OCI-LY3 (cell line): Measurements from ENCODE around the gene AKR1B15.

Experiments used
- H2AFZ ChIP-seq: fragments of 200-600, 300-600 bp; shearing (Covaris generic); 2 replicates; pipeline ENCODE4 v1.6.0; 2014; ENCODE audit warnings: antibody characterized with exemption, low read depth, low read length
- H3K27ac ChIP-seq: fragments of 200-600, 300-600 bp; sonication (generic); 2 replicates; pipeline ENCODE4 v1.5.1; 2014; ENCODE audit warnings: mild to moderate bottlenecking, low read length, moderate library complexity, mixed read lengths
- H3K27me3 ChIP-seq: fragments of 200-600, 300-600 bp; sonication (generic); 2 replicates; pipeline ENCODE4 v1.6.1; 2014; ENCODE audit warnings: low read depth, low read length, mixed read lengths
- H3K36me3 ChIP-seq: fragments of 200-600, 300-600 bp; sonication (generic); replicated peaks from 2 replicates; pipeline ENCODE3; 2014; ENCODE audit warnings: low read depth, low read length, mixed read lengths
- H3K4me1 ChIP-seq: fragments of 300-600, 200-600 bp; sonication (generic); 2 replicates; pipeline ENCODE4 v1.6.1; 2014; ENCODE audit warnings: low read length, mixed read lengths
- H3K4me2 ChIP-seq: fragments of 200-600, 300-600 bp; sonication (generic); 2 replicates; pipeline ENCODE4 v1.6.1; 2014; ENCODE audit warnings: low read length, mixed read lengths
- H3K4me3 ChIP-seq: fragments of 300-600, 200-600 bp; sonication (generic); 2 replicates; pipeline ENCODE4 v1.5.1; 2014; ENCODE audit warnings: antibody characterized with exemption, mild to moderate bottlenecking, low read length, moderate library complexity
- H3K79me2 ChIP-seq: fragments of 300-600, 200-600 bp; shearing (Covaris generic); 2 replicates; pipeline ENCODE4 v1.6.1; 2014; ENCODE audit warnings: mild to moderate bottlenecking, low read length, mixed read lengths
- H3K9ac ChIP-seq: fragments of 300-600, 200-600 bp; shearing (Covaris generic); 2 replicates; pipeline ENCODE4 v1.6.0; 2014; ENCODE audit warnings: mild to moderate bottlenecking, low read length, moderate library complexity
- H3K9me3 ChIP-seq: fragments of 200-600, 300-600 bp; shearing (Covaris generic); 2 replicates; pipeline ENCODE4 v1.6.1; 2014; ENCODE audit warnings: low read length, mixed read lengths; ENCODE audit not compliant: insufficient read depth
- H4K20me1 ChIP-seq: fragments of 200-600, 300-600 bp; sonication (generic); 2 replicates; pipeline ENCODE4 v1.6.1; 2016; ENCODE audit warnings: low read length, mixed read lengths; ENCODE audit not compliant: insufficient read depth
- EZH2phosphoT487 ChIP-seq: fragments of 200-600 bp; shearing (Covaris generic); IDR thresholded peaks from 2 replicates; pipeline ENCODE4 v1.6.1; 2018; ENCODE audit warnings: antibody characterized with exemption, mixed run types, low read depth
- TF ChIP-seq, protein P1 (sequence below): fragments of 200-600, 300-600 bp; sonication (generic); IDR thresholded peaks from 2 replicates; pipeline ENCODE4 v1.5.1; 2014; ENCODE audit warnings: antibody characterized with exemption, low read length, low read depth

Gene AKR1B15

DNA sequence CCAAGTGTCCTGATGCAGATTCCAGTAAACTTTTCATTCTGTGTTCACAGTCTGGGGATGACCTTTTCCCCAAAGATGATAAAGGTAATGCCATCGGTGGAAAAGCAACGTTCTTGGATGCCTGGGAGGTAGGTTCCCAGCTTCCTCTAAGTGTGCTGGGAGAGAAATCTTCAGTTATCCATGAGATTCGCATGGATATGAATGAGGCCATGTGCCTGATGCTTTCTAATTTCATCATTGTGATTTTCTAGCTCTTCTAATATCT, 16.0 kb upstream of the AKR1B15 start:
- Histone ChIP-seq H3K4me2 (no peak overlapping the region), H3K27ac (no peak overlapping the region), H3K4me3 (no peak overlapping the region), H3K27me3 (peaks cover 16% of the 10 kb centered on the region), H3K36me3 (no peaks in the 10 kb centered on the region), H3K9ac (no peak overlapping the region), H4K20me1 (no peaks in the 10 kb centered on the region), H3K79me2 (no peaks in the 10 kb centered on the region), H3K9me3 (no peaks in the 10 kb centered on the region), H3K4me1 (no peaks in the 10 kb centered on the region), H2AFZ (no peak overlapping the region)
- TF ChIP-seq, protein P1, sequence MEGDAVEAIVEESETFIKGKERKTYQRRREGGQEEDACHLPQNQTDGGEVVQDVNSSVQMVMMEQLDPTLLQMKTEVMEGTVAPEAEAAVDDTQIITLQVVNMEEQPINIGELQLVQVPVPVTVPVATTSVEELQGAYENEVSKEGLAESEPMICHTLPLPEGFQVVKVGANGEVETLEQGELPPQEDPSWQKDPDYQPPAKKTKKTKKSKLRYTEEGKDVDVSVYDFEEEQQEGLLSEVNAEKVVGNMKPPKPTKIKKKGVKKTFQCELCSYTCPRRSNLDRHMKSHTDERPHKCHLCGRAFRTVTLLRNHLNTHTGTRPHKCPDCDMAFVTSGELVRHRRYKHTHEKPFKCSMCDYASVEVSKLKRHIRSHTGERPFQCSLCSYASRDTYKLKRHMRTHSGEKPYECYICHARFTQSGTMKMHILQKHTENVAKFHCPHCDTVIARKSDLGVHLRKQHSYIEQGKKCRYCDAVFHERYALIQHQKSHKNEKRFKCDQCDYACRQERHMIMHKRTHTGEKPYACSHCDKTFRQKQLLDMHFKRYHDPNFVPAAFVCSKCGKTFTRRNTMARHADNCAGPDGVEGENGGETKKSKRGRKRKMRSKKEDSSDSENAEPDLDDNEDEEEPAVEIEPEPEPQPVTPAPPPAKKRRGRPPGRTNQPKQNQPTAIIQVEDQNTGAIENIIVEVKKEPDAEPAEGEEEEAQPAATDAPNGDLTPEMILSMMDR: no peak
- no peak for TF ChIP-seq EZH2phosphoT487

DNA sequence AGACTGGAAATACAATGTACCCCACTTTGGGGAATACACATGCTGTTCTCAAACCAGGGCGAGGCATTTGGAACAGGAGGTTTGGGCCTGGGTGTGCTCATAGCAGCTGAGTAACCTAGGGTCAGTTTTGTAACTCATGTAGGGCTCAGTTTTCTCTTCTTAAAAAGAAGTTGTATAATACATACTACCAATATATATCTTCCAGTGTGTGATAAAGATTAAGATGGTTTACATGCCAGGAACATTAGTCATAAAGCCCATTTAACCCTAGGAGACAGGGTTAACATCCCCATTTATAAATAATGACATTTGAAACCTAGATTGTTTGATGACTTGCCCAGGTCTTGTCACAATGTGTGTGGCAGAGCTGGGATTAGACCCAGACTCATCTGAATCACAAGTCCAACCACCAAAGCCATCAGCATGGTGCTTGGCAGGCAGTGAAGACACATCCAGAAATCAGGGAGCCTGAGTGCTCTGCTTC, 15.6 kb upstream of the AKR1B15 start:
- H4K20me1 ChIP-seq: no peaks in the 10 kb centered on the region
- no peaks in the 10 kb centered on the region for H3K4me1 ChIP-seq
- H3K4me2 ChIP-seq: no peak overlapping the region
- no peaks in the 10 kb centered on the region for H3K79me2 ChIP-seq
- H3K27ac ChIP-seq: no peak overlapping the region
- H3K36me3 ChIP-seq: no peaks in the 10 kb centered on the region
- no peak overlapping the region for H2AFZ ChIP-seq
- H3K4me3 ChIP-seq: no peak overlapping the region
- H3K9me3 ChIP-seq: no peaks in the 10 kb centered on the region
- H3K9ac ChIP-seq: no peak overlapping the region
- no peak for TF ChIP-seq EZH2phosphoT487
- TF ChIP-seq, protein P1: no peak
- H3K27me3 ChIP-seq: peaks cover 12% of the 10 kb centered on the region

GRCh38 chr7:134534633-134535032, 14.3 kb upstream of the AKR1B15 start:
- Histone ChIP-seq H3K9ac (no peak overlapping the region), H4K20me1 (no peaks in the 10 kb centered on the region), H3K36me3 (no peaks in the 10 kb centered on the region), H3K27ac (no peak overlapping the region), H3K4me1 (no peaks in the 10 kb centered on the region), H3K4me3 (no peak overlapping the region), H3K4me2 (no peak overlapping the region), H3K79me2 (no peaks in the 10 kb centered on the region), H3K9me3 (no peaks in the 10 kb centered on the region), H3K27me3 (0 out of 2 replicates have a peak, but pooled peaks cover 5% of the 10 kb centered on the region), H2AFZ (no peak overlapping the region)
- TF ChIP-seq EZH2phosphoT487: no peak
- TF ChIP-seq, protein P1: no peak

- Histone ChIP-seq H3K4me2 (no peak overlapping the region), H3K27me3 (0 out of 2 replicates have a peak, but pooled peaks cover 7% of the 10 kb centered on the region), H3K9ac (no peak overlapping the region), H3K36me3 (no peaks in the 10 kb centered on the region), H3K9me3 (no peaks in the 10 kb centered on the region), H2AFZ (no peak overlapping the region), H4K20me1 (no peaks in the 10 kb centered on the region), H3K79me2 (no peaks in the 10 kb centered on the region), H3K27ac (no peak overlapping the region), H3K4me3 (no peak overlapping the region), H3K4me1 (no peaks in the 10 kb centered on the region)
- TF ChIP-seq EZH2phosphoT487: no peak
- TF ChIP-seq, protein P1: no peak
Measured at GRCh38 chr7:134535272-134535918, 13.5 kb upstream of the AKR1B15 start.
